ENCODE data around the gene RNU6-1. TPM values are rescaled to one million over a fixed set of nuclear protein-coding genes. Genes with fewer than 3 reads are reported as not detected.

RNU6-1 gene
- polyA plus RNA-seq, 1 of the 3 experiments (the other 2 are of a cell fraction), result not detected

- WGBS (ENCODE audit: low lambda C conversion rate), result 93% methylated on average over 16 of the region's 16 CpGs
These were observed 34.0 kb downstream of the RNU6-1 start for GRCh38 chr15:67805666-67806516.

GRCh38 chr15:67805008-67805665 is 34.7 kb downstream of the RNU6-1 start:
- no peaks in the 10 kb centered on the region for H4K20me1 ChIP-seq (ENCODE audit: insufficient read depth)
- no peak overlapping the region for H3K9ac ChIP-seq
- no peaks in the 10 kb centered on the region for H3K9me2 ChIP-seq
- POLR2A ChIA-PET, result no interaction called here
- 96% methylated on average over 15 of the region's 17 CpGs for WGBS (ENCODE audit: low lambda C conversion rate)
- no peaks in the 10 kb centered on the region for H3K27me3 ChIP-seq (ENCODE audit: insufficient read depth)
- no peaks in the 10 kb centered on the region for H3F3A ChIP-seq (replicated peaks; ENCODE audit: insufficient read depth)
- DNase-seq, result no peak
- no peak overlapping the region for H3K4me2 ChIP-seq
- H3K4me1 ChIP-seq (ENCODE audit: control insufficient read depth in 1 of 2, insufficient read depth in 2 of 2, low read depth in 1 of 2, low read length in 1 of 2), result no peaks in the 10 kb centered on the region; a peak in 1 of 4 replicates
- no peak overlapping the region for H3K27ac ChIP-seq (ENCODE audit: low read depth in 2 of 2, low read length in 1 of 2)
- H3K79me2 ChIP-seq (ENCODE audit: insufficient read depth), result no peaks in the 10 kb centered on the region
- H3K36me3 ChIP-seq (replicated peaks in 1 of 2; ENCODE audit: control insufficient read depth in 1 of 2, insufficient read depth in 2 of 2, low read length in 1 of 2), result no peaks in the 10 kb centered on the region
- H3K9me3 ChIP-seq, result no peaks in the 10 kb centered on the region
- H2AFZ ChIP-seq (ENCODE audit: low read depth), result no peak overlapping the region
- H3K4me3 ChIP-seq (ENCODE audit: low read depth in 2 of 2, low read length in 1 of 2), result no peak overlapping the region
- CTCF ChIA-PET, result no interaction called here
- TF ChIP-seq RFX5 (IDR thresholded peaks at IDR 0.05; ENCODE audit: low read length) (no peak), RCOR1 (IDR thresholded peaks at IDR 0.05; ENCODE audit: low read length) (no peak), SMC3 (IDR thresholded peaks at IDR 0.05; ENCODE audit: low read depth, low read length) (no peak), EZH2phosphoT487 (IDR thresholded peaks at IDR 0.05; ENCODE audit: borderline replicate concordance, low read depth) (no peak), NFIC (IDR thresholded peaks at IDR 0.05; ENCODE audit: borderline replicate concordance) (no peak), POLR2AphosphoS5 (IDR thresholded peaks at IDR 0.05; ENCODE audit: low read depth, low read length) (no peak), MXI1 (IDR thresholded peaks at IDR 0.05; ENCODE audit: low read depth, low read length) (no peak), RAD21 (IDR thresholded peaks at IDR 0.05; ENCODE audit: low read length) (no peak)
- TF ChIP-seq, protein P1, sequence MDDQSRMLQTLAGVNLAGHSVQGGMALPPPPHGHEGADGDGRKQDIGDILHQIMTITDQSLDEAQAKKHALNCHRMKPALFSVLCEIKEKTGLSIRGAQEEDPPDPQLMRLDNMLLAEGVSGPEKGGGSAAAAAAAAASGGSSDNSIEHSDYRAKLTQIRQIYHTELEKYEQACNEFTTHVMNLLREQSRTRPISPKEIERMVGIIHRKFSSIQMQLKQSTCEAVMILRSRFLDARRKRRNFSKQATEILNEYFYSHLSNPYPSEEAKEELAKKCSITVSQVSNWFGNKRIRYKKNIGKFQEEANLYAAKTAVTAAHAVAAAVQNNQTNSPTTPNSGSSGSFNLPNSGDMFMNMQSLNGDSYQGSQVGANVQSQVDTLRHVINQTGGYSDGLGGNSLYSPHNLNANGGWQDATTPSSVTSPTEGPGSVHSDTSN (IDR thresholded peaks at IDR 0.05), result no peak
- TF ChIP-seq, protein P2, sequence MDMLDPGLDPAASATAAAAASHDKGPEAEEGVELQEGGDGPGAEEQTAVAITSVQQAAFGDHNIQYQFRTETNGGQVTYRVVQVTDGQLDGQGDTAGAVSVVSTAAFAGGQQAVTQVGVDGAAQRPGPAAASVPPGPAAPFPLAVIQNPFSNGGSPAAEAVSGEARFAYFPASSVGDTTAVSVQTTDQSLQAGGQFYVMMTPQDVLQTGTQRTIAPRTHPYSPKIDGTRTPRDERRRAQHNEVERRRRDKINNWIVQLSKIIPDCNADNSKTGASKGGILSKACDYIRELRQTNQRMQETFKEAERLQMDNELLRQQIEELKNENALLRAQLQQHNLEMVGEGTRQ (IDR thresholded peaks at IDR 0.05; ENCODE audit: borderline replicate concordance, low read depth, low read length), result no peak

More at GRCh38 chr15:67805666-67806516, 34.0 kb downstream of the RNU6-1 start:
- Histone ChIP-seq H2AFZ (ENCODE audit: low read depth) (no peak overlapping the region), H3K79me2 (ENCODE audit: insufficient read depth) (no peaks in the 10 kb centered on the region), H3K27me3 (ENCODE audit: insufficient read depth) (no peaks in the 10 kb centered on the region), H4K20me1 (ENCODE audit: insufficient read depth) (no peaks in the 10 kb centered on the region), H3K4me2 (no peak overlapping the region), H3K9ac (no peak overlapping the region), H3K36me3 (replicated peaks in 1 of 2; ENCODE audit: control insufficient read depth in 1 of 2, insufficient read depth in 2 of 2, low read length in 1 of 2) (no peaks in the 10 kb centered on the region), H3K4me1 (ENCODE audit: control insufficient read depth in 1 of 2, insufficient read depth in 2 of 2, low read depth in 1 of 2, low read length in 1 of 2) (no peaks in the 10 kb centered on the region; a peak in 1 of 4 replicates), H3K4me3 (ENCODE audit: low read depth in 2 of 2, low read length in 1 of 2) (no peak overlapping the region), H3K9me3 (no peaks in the 10 kb centered on the region), H3K27ac (ENCODE audit: low read depth in 2 of 2, low read length in 1 of 2) (no peak overlapping the region), H3F3A (replicated peaks; ENCODE audit: insufficient read depth) (no peaks in the 10 kb centered on the region), H3K9me2 (no peaks in the 10 kb centered on the region)
- POLR2A ChIA-PET, result no interaction called here
- TF ChIP-seq, protein P3, sequence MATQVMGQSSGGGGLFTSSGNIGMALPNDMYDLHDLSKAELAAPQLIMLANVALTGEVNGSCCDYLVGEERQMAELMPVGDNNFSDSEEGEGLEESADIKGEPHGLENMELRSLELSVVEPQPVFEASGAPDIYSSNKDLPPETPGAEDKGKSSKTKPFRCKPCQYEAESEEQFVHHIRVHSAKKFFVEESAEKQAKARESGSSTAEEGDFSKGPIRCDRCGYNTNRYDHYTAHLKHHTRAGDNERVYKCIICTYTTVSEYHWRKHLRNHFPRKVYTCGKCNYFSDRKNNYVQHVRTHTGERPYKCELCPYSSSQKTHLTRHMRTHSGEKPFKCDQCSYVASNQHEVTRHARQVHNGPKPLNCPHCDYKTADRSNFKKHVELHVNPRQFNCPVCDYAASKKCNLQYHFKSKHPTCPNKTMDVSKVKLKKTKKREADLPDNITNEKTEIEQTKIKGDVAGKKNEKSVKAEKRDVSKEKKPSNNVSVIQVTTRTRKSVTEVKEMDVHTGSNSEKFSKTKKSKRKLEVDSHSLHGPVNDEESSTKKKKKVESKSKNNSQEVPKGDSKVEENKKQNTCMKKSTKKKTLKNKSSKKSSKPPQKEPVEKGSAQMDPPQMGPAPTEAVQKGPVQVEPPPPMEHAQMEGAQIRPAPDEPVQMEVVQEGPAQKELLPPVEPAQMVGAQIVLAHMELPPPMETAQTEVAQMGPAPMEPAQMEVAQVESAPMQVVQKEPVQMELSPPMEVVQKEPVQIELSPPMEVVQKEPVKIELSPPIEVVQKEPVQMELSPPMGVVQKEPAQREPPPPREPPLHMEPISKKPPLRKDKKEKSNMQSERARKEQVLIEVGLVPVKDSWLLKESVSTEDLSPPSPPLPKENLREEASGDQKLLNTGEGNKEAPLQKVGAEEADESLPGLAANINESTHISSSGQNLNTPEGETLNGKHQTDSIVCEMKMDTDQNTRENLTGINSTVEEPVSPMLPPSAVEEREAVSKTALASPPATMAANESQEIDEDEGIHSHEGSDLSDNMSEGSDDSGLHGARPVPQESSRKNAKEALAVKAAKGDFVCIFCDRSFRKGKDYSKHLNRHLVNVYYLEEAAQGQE (IDR thresholded peaks at IDR 0.05; ENCODE audit: low read depth, low read length), result no peak
- TF ChIP-seq GABPA (IDR thresholded peaks at IDR 0.05; ENCODE audit: low read depth) (no peak), RAD21 (IDR thresholded peaks at IDR 0.05; ENCODE audit: low read length) (no peak), ELF1 (IDR thresholded peaks at IDR 0.05) (no peak), RFX5 (IDR thresholded peaks at IDR 0.05; ENCODE audit: low read length) (no peak)
- TF ChIP-seq, protein P1 (IDR thresholded peaks at IDR 0.05), result no peak
- CTCF ChIA-PET, result no interaction called here
- DNase-seq, result no peak

Data from SK-N-SH (cell line).